ENCODE data around the gene C11orf58.

Gene C11orf58

DNA sequence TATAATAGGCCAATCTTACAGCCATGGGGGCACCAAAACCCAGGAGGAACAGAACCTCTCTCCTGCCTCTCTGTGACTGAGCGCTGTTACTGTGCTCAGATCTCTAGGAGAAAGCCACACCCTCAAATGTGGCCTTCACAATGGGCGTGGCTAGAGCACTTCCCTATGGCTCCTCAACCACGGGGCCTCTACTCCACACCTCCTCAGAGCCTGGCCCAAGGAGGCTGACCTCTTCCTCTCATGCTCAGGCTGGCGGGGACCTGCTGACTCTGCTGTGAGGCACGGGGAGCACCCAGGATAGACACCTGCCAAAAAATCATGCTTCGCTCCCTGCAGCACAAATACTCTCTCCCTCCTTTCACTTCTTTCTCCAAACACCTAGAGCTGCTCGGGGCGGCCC, 41.0 kb downstream of the C11orf58 start:
- Histone ChIP-seq H2BK120ac (ENCODE audit: low read depth, low read length) (no peak overlapping the region), H2BK15ac (ENCODE audit: low read length) (no peak overlapping the region), H3K23ac (ENCODE audit: low read depth, low read length, poor library complexity) (no peak overlapping the region), H4K8ac (ENCODE audit: low read depth, low read length) (no peak overlapping the region), H3K4me3 (ENCODE audit: low read length in 2 of 2) (no peak overlapping the region), H3K9ac (ENCODE audit: low read depth, low read length, poor library complexity) (no peak overlapping the region), H3K4ac (ENCODE audit: low read length) (no peak overlapping the region), H3K27ac (replicated peaks; ENCODE audit: low read length) (no peak overlapping the region), H2BK12ac (ENCODE audit: low read length) (no peak overlapping the region), H3K18ac (ENCODE audit: low read length) (peak overlapping the region; percentile 30), H4K91ac (ENCODE audit: low read depth, low read length, poor library complexity) (no peak overlapping the region), H3K14ac (ENCODE audit: low read length) (no peak overlapping the region), H2AFZ (ENCODE audit: low read length) (no peak overlapping the region), H3K79me1 (ENCODE audit: low read depth, low read length) (no peaks in the 10 kb centered on the region), H3K27me3 (ENCODE audit: control insufficient read depth in 3 of 3, insufficient read depth in 3 of 3, low read depth in 1 of 3, low read length in 3 of 3) (no peaks in the 10 kb centered on the region), H3K4me2 (ENCODE audit: insufficient read depth, low read length, poor library complexity, severe bottlenecking) (no peak overlapping the region), H3K4me1 (ENCODE audit: control insufficient read depth in 2 of 2, insufficient read depth in 1 of 2, low read depth in 1 of 2, low read length in 2 of 2) (peaks cover 17 to 18% of the 10 kb centered on the region in 2 donors), H3K36me3 (replicated peaks in 1 of 2; ENCODE audit: control insufficient read depth in 2 of 2, insufficient read depth in 2 of 2, low read length in 2 of 2) (peaks cover 6 to 15% of the 10 kb centered on the region in 2 donors), H3K9me3 (replicated peaks in 1 of 2; ENCODE audit: control insufficient read depth in 2 of 2, insufficient read depth in 1 of 2, low read depth in 1 of 2, low read length in 2 of 2) (no peaks in the 10 kb centered on the region), H2AK5ac (ENCODE audit: low read depth, low read length) (no peak overlapping the region), H2BK5ac (ENCODE audit: low read length) (no peak overlapping the region)
- no peak for DNase-seq (ENCODE audit: low spot score)
- no CpG with 5 or more reads among the region's 8 CpGs for whole genome bisulfite sequencing, 2 donors (ENCODE audit: extremely low coverage in 2 of 2, insufficient read length in 2 of 2, insufficient replicate concordance in 1 of 2)

DNA sequence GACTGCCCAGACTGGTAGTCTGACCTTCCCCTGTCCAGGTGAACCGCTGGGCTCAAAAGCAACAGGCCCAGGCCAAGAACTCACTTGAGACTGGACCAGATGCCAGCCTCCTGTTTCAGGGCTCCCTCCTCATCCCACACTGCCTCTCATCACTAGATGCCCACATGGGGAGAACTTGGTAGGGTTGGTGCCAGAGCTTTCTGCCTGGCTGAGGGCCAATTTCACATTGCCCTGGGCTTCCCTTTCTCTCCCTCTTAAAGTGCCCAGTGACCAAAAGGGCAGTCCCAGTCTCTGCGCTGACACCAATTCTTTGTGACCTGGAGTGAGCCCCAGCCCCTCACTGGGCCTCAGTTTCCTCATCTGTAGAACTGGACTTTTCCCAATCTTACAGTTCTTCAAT, 41.7 kb downstream of the C11orf58 start:
- peaks cover 21% of the 10 kb centered on the region in 2 donors for H3K4me1 ChIP-seq (ENCODE audit: control insufficient read depth in 2 of 2, insufficient read depth in 1 of 2, low read depth in 1 of 2, low read length in 2 of 2)
- no peak overlapping the region for H2AK5ac ChIP-seq (ENCODE audit: low read depth, low read length)
- H2BK5ac ChIP-seq (ENCODE audit: low read length) = no peak overlapping the region
- peaks cover 6 to 15% of the 10 kb centered on the region in 2 donors for H3K36me3 ChIP-seq (replicated peaks in 1 of 2; ENCODE audit: control insufficient read depth in 2 of 2, insufficient read depth in 2 of 2, low read length in 2 of 2)
- H4K8ac ChIP-seq (ENCODE audit: low read depth, low read length) = no peak overlapping the region
- no peak overlapping the region for H2AFZ ChIP-seq (ENCODE audit: low read length)
- no peaks in the 10 kb centered on the region for H3K27me3 ChIP-seq (ENCODE audit: control insufficient read depth in 3 of 3, insufficient read depth in 3 of 3, low read depth in 1 of 3, low read length in 3 of 3)
- no peak for DNase-seq (ENCODE audit: low spot score)
- no peak overlapping the region for H3K14ac ChIP-seq (ENCODE audit: low read length)
- H2BK15ac ChIP-seq (ENCODE audit: low read length) = no peak overlapping the region
- no peak overlapping the region for H3K4me3 ChIP-seq (ENCODE audit: low read length in 2 of 2)
- no peak overlapping the region for H2BK12ac ChIP-seq (ENCODE audit: low read length)
- no peak overlapping the region for H3K4ac ChIP-seq (ENCODE audit: low read length)
- no CpG with 5 or more reads among the region's 2 CpGs for WGBS, 2 donors (ENCODE audit: extremely low coverage in 2 of 2, insufficient read length in 2 of 2, insufficient replicate concordance in 1 of 2)
- H3K9ac ChIP-seq (ENCODE audit: low read depth, low read length, poor library complexity) = no peak overlapping the region
- H3K79me1 ChIP-seq (ENCODE audit: low read depth, low read length) = no peaks in the 10 kb centered on the region
- H3K9me3 ChIP-seq (replicated peaks in 1 of 2; ENCODE audit: control insufficient read depth in 2 of 2, insufficient read depth in 1 of 2, low read depth in 1 of 2, low read length in 2 of 2) = no peaks in the 10 kb centered on the region
- no peak overlapping the region for H2BK120ac ChIP-seq (ENCODE audit: low read depth, low read length)
- no peak overlapping the region for H4K91ac ChIP-seq (ENCODE audit: low read depth, low read length, poor library complexity)
- H3K27ac ChIP-seq (replicated peaks; ENCODE audit: low read length) = no peak overlapping the region
- no peak overlapping the region for H3K4me2 ChIP-seq (ENCODE audit: insufficient read depth, low read length, poor library complexity, severe bottlenecking)
- H3K23ac ChIP-seq (ENCODE audit: low read depth, low read length, poor library complexity) = no peak overlapping the region
- no peak overlapping the region for H3K18ac ChIP-seq (ENCODE audit: low read length)

DNA sequence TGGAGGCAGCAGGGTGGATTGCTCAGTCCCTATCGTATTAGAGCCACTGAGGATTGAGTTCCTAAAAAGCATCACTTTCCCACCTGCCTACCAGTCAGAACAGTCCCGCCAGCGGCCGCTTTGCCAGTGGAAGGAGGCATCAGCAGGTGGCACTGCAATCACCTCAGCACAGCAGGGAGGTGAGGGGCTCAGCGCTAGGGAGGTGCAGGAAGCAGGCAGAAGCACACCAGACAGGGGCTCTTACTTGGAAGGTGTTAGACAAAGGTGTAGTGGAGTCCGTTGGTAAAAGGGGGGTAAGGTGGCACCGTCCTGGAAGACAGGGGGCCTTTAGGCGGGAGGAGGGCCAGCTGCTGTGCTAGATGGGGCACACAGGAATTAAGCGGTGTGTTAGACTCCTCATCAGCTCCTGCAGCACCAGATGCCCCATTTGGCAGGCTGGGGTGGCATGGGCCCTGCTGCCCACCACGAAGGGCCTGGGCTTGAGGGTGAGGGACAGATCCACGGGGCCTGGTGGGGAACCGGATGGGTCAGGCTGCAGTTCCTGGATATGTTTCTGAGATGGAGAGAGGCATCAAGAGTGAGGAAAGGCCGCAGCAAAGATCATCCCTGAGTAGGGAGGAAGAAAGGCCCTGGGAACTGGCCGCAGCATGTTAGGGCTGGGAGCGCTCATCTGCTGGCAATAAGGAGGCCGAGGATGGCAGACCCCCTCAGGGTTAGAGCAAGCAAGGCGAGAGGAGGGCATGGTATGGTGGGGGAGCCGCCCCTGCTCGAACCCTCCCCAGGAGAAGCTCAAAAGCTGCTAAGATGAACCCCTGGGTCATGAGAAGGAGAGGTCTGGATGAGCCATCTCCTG, 42.5 kb downstream of the C11orf58 start:
- Histone ChIP-seq H3K79me1 (ENCODE audit: low read depth, low read length) (no peaks in the 10 kb centered on the region), H3K4me1 (ENCODE audit: control insufficient read depth in 2 of 2, insufficient read depth in 1 of 2, low read depth in 1 of 2, low read length in 2 of 2) (peaks cover 18% of the 10 kb centered on the region in 2 donors), H2BK12ac (ENCODE audit: low read length) (peak overlapping the region; percentile 44), H3K23ac (ENCODE audit: low read depth, low read length, poor library complexity) (no peak overlapping the region), H2AK5ac (ENCODE audit: low read depth, low read length) (peak overlapping the region; percentile 20), H2BK120ac (ENCODE audit: low read depth, low read length) (no peak overlapping the region), H3K4ac (ENCODE audit: low read length) (no peak overlapping the region), H3K9ac (ENCODE audit: low read depth, low read length, poor library complexity) (no peak overlapping the region), H3K14ac (ENCODE audit: low read length) (no peak overlapping the region), H3K4me2 (ENCODE audit: insufficient read depth, low read length, poor library complexity, severe bottlenecking) (no peak overlapping the region), H3K36me3 (replicated peaks in 1 of 2; ENCODE audit: control insufficient read depth in 2 of 2, insufficient read depth in 2 of 2, low read length in 2 of 2) (peaks cover 3 to 15% of the 10 kb centered on the region in 2 donors), H4K8ac (ENCODE audit: low read depth, low read length) (no peak overlapping the region), H3K4me3 (ENCODE audit: low read length in 2 of 2) (no peak overlapping the region), H3K27me3 (ENCODE audit: control insufficient read depth in 3 of 3, insufficient read depth in 3 of 3, low read depth in 1 of 3, low read length in 3 of 3) (no peaks in the 10 kb centered on the region), H4K91ac (ENCODE audit: low read depth, low read length, poor library complexity) (no peak overlapping the region), H3K27ac (replicated peaks; ENCODE audit: low read length) (no peak overlapping the region), H2BK15ac (ENCODE audit: low read length) (no peak overlapping the region), H2BK5ac (ENCODE audit: low read length) (no peak overlapping the region), H2AFZ (ENCODE audit: low read length) (no peak overlapping the region), H3K18ac (ENCODE audit: low read length) (no peak overlapping the region), H3K9me3 (replicated peaks in 1 of 2; ENCODE audit: control insufficient read depth in 2 of 2, insufficient read depth in 1 of 2, low read depth in 1 of 2, low read length in 2 of 2) (no peaks in the 10 kb centered on the region)
- no CpG with 5 or more reads among the region's 19 CpGs for WGBS, 2 donors (ENCODE audit: extremely low coverage in 2 of 2, insufficient read length in 2 of 2, insufficient replicate concordance in 1 of 2)
- no peak for DNase-seq (ENCODE audit: low spot score)

DNA sequence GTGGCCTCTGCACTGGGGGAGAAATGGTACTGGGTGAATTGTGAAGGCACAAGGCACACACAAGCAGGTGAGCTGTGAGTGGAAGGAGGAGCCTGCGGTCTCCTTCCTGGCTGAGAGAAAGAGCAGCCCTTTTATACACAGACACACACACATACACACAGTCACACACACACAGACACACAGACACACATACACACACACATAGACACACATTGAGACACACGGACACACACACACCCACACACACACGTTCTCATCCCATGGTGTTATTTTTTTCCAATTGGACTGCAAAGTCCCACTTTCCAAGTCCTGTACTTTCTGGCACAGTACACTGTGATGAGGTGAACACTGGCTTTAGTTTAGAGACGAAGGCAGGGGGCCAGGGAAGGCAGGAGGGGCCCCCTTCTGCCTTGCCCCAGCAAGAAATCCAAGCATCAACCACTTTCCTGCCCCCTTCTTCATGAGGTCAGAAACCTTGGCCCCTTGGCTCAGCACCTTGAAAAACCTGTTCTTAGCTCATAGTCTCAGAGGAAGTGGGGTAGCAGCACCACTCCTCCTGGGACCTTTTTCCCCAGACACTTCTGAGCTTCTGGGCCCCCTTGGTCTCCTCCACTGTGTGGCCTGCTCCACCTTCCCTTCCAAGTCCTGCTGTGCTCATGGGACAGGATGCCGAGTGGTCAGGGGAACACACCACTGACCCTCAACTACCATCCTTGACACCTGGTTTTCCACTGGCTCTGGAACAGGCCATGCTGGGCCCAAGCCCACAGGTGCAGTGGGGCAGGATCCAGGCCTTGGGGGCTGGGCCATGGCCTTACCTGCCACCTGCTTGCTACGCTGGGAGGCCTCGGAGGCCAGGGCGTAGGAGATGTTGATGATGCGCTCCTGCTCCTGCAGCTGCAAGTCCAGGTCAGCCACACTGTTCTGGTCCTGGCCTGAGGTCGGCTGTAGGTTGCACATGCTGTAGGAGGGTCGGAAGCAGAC, 43.8 kb downstream of the C11orf58 start:
- Histone ChIP-seq H2AFZ (ENCODE audit: low read length) (no peak overlapping the region), H3K4me2 (ENCODE audit: insufficient read depth, low read length, poor library complexity, severe bottlenecking) (no peak overlapping the region), H4K91ac (ENCODE audit: low read depth, low read length, poor library complexity) (no peak overlapping the region), H3K27me3 (ENCODE audit: control insufficient read depth in 3 of 3, insufficient read depth in 3 of 3, low read depth in 1 of 3, low read length in 3 of 3) (no peaks in the 10 kb centered on the region), H3K18ac (ENCODE audit: low read length) (peak overlapping the region; percentile 22), H2BK15ac (ENCODE audit: low read length) (no peak overlapping the region), H3K27ac (replicated peaks; ENCODE audit: low read length) (no peak overlapping the region), H2BK5ac (ENCODE audit: low read length) (no peak overlapping the region), H3K9me3 (replicated peaks in 1 of 2; ENCODE audit: control insufficient read depth in 2 of 2, insufficient read depth in 1 of 2, low read depth in 1 of 2, low read length in 2 of 2) (no peaks in the 10 kb centered on the region), H4K8ac (ENCODE audit: low read depth, low read length) (no peak overlapping the region), H3K4ac (ENCODE audit: low read length) (no peak overlapping the region), H3K36me3 (replicated peaks in 1 of 2; ENCODE audit: control insufficient read depth in 2 of 2, insufficient read depth in 2 of 2, low read length in 2 of 2) (peaks cover 3 to 15% of the 10 kb centered on the region in 2 donors), H2BK120ac (ENCODE audit: low read depth, low read length) (no peak overlapping the region), H2BK12ac (ENCODE audit: low read length) (no peak overlapping the region), H3K4me3 (ENCODE audit: low read length in 2 of 2) (no peak overlapping the region), H3K9ac (ENCODE audit: low read depth, low read length, poor library complexity) (no peak overlapping the region), H3K14ac (ENCODE audit: low read length) (peak overlapping the region; percentile 10), H3K4me1 (ENCODE audit: control insufficient read depth in 2 of 2, insufficient read depth in 1 of 2, low read depth in 1 of 2, low read length in 2 of 2) (peaks cover 16 to 18% of the 10 kb centered on the region in 2 donors), H3K23ac (ENCODE audit: low read depth, low read length, poor library complexity) (no peak overlapping the region), H3K79me1 (ENCODE audit: low read depth, low read length) (no peaks in the 10 kb centered on the region), H2AK5ac (ENCODE audit: low read depth, low read length) (no peak overlapping the region)
- no peak for DNase-seq (ENCODE audit: low spot score)
- no CpG with 5 or more reads among the region's 11 CpGs for WGBS, 2 donors (ENCODE audit: extremely low coverage in 2 of 2, insufficient read length in 2 of 2, insufficient replicate concordance in 1 of 2)
